H4 (cell line): ENCODE data around the gene XAGE1A. TPM values are rescaled to one million over a fixed set of nuclear protein-coding genes. Genes with fewer than 3 reads are reported as not detected.
"Not testable (repeated sequence)": the region's sequence is repeated elsewhere in the genome, so short reads cannot be mapped to it uniquely, and the experiment has no call there.

ENCODE experiments used
- DNase-seq: peaks from one replicate; pipeline ENCODE4 v3.0.0-alpha.2; 2015; ENCODE audit warnings: low spot score
- total RNA-seq: library from RNA; depleted of rRNA; stranded (reverse); fragments of >200 nt; shearing (Covaris generic); gene quantifications from 2 replicates; pipeline ENCODE4 v1.2.3, GENCODE V29; 2014; rRNA removed

The XAGE1A gene
- not detected in 2 replicates for total RNA-seq

- DNase-seq, result not testable (repeated sequence)
Measured at GRCh38 chrX:52495545-52496418, at the start of gene XAGE1A. TSS of gene XAGE1A (plus strand) at chrX:52495808. CDS start at chrX:52497362, 1,554 bp downstream.

- DNase-seq, result not testable (repeated sequence)
Measured at GRCh38 chrX:52452031-52452430, 43.6 kb upstream of the XAGE1A start.

- not testable (repeated sequence) for DNase-seq
Measured at GRCh38 chrX:52471301-52471700, 24.3 kb upstream of the XAGE1A start.

- DNase-seq, result not testable (repeated sequence)
Measured at GRCh38 chrX:52496419-52496772, 788 bp downstream of the XAGE1A start.

- DNase-seq, result not testable (repeated sequence)
Measured at GRCh38 chrX:52501362-52501761, 5.8 kb downstream of the XAGE1A start.

GRCh38 chrX:52504551-52504950 lies 8.9 kb downstream of the XAGE1A start:
- DNase-seq, result no peak

GRCh38 chrX:52507331-52507730 lies 11.7 kb downstream of the XAGE1A start:
- no peak for DNase-seq

GRCh38 chrX:52509916-52510315 lies 14.3 kb downstream of the XAGE1A start:
- no peak for DNase-seq

GRCh38 chrX:52511126-52511525 lies 15.5 kb downstream of the XAGE1A start:
- DNase-seq, result not testable (repeated sequence)

- not testable (repeated sequence) for DNase-seq
Measured at GRCh38 chrX:52516110-52516986, 20.7 kb downstream of the XAGE1A start.

GRCh38 chrX:52516987-52517325 lies 21.3 kb downstream of the XAGE1A start, which contains the start of gene XAGE1B:
TSS of gene XAGE1B (minus strand) at chrX:52517063. CDS start at chrX:52515527, 1,536 bp downstream.
- not testable (repeated sequence) for DNase-seq

- not testable (repeated sequence) for DNase-seq
Measured at GRCh38 chrX:52541051-52541450, 45.4 kb downstream of the XAGE1A start.

GRCh38 chrX:52542311-52542710 lies 46.7 kb downstream of the XAGE1A start:
- DNase-seq, result no peak

GRCh38 chrX:52544147-52544840 lies 48.7 kb downstream of the XAGE1A start:
- no peak for DNase-seq

- not testable (repeated sequence) for DNase-seq
Measured at GRCh38 chrX:52548769-52549168, 53.2 kb downstream of the XAGE1A start.

Other genes with a start within 250 kb of the XAGE1A start
- gene XAGE2, start 126.8 kb upstream of the XAGE1A start, total RNA-seq, result not detected in 2 replicates
- gene XAGE1B, start 21.3 kb downstream of the XAGE1A start, total RNA-seq, result not detected in 2 replicates
- gene SSX7, start 159.1 kb downstream of the XAGE1A start, total RNA-seq, result not detected in 2 replicates
- not detected in 2 replicates for gene SSX2, start 211.4 kb downstream of the XAGE1A start, total RNA-seq